GM19463 (cell line): ENCODE measurements around the gene LTBP1.

Source experiments
- ATAC-seq: cut with Tn5 transposase; IDR thresholded peaks from one replicate; pipeline ENCODE4 v1.9.1; 2021; ENCODE audit warnings: mild to moderate bottlenecking, moderate library complexity; ENCODE audit not compliant: unreplicated experiment

The LTBP1 gene

DNA sequence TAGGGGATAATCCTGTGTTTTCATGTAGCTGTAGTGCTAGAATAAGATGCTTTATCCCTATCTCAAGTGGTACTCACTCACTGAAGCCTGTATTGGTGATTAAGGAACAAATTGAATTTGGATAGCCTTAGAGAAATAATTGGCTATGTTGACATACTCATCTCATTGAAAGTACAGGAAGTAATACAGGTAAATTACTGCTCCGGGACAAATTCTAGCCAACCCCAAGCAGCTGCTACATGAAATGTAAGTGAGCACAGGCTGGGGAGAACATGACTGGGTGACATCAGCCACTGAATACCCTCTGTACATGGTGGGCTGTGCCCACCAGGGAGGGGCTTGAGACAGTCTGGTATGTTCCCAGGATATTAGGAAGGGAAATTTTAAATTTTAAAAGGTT, 341.3 kb downstream of the LTBP1 start:
- no peak for ATAC-seq

DNA sequence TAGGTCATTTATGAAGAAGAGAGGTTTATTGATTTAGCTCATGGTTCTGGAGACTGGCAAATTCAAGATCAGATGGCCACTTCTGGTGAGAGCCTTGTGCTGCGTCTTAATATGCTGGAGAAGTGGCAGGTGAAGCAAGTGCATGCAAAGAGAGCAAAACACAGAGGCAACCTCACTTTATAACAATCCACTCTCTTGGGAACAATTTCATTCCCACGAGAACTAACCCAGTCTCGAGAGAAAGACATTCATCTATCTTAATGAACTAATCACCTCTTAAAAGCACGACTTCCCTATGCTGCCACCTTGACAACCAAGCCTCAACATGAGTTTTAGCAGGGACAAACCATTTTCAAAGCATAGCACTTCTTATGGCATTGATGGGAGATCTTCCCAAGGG, 343.2 kb downstream of the LTBP1 start:
- ATAC-seq, result no peak

DNA sequence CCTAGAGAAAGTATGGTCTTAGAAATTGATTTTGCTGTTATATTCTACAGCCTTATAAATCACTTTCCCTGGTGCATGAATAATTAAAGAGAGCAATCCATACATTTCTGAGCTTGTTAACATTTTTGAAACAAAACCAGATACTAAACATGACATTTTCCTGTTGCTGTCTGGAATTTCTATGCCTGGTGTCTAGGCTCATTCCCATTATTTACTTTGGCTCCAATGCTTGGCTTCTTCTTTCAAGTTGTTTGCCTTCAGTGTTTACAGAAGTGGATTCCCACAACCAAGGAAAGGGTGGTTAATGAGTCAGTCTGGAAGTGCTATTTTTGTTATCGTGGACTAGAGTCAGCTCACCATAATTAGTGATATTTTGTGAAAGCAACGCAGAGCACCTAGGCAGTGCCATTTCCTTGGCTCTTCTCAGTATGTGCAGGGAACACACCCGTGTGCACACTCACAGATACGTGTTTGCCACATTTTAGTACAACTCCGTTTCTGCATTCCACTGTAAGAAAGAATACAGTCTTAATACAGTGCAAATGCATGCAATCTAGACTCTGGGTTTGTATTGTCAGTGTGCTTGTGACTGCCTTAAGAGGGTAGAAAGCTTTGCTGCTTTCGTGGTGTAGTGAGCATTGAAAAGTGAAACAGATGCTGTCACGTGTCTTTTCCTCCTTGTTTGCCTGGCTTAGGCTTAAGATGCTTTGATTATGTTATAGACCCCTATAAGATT, 344.7 kb downstream of the LTBP1 start:
- ATAC-seq, result no peak

DNA sequence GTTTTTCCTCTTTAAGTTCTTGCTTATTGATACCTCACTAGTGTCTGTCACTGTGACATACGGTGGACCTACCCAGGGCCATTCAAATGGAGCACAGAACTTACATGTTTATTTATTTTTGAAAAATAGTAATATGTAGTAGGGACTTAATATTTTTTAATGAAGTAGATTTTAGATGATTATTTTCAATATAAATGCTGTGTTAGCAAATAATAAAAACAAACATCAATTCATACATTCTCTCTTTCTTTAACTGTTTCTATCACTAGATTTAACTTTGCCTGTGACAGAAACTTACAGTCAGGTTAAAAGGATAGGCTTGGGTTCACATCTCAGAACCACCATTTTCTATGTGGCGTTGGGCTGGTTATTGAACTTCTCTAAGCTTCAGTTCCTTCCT, 345.3 kb downstream of the LTBP1 start:
- ATAC-seq, result no peak

DNA sequence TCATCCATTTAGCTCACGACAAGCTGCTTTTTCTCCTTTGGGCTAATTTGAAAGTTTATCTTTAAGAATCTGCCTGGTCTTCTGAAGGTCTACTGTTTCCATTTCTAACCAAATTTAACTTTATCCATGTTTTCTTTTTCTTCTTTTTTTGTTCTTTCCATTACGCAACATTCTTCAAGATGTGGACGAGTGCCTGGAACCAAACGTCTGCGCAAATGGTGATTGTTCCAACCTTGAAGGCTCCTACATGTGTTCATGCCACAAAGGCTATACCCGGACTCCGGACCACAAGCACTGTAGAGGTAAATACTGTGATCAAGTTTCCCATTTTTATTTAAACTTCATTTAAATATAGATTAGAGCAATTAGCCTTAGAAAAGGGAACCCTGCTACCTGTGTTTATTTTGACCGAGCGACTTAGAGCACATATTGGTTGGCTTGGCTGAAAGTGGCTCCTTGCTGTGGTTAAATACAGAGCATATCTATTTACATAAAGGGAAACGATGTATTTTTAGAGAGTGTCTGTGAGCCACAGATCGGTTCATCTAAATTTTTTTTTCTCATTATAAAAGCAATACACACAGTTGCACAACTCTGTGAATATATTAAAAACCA, 346.3 kb downstream of the LTBP1 start:
- ATAC-seq, result peak; percentile 47

DNA sequence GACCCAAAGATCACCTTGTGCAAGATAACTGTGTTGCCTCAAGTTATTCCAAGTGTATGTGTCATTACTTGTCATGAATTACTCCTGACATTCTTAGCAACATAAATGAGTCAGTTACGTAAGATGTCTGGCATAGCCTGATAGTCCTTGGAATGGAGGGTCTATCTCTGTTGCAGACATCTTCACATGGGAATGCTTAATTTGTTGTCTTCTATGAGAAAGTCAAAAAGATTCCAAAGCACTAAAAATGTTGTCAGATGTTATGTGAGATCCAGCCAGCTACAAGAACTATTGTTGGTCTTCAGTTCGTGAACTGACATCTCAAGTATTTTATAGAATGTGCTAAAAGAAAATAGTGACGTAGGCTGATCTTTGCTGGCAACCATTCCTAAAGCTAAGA, 351.5 kb downstream of the LTBP1 start:
- no peak for ATAC-seq

DNA sequence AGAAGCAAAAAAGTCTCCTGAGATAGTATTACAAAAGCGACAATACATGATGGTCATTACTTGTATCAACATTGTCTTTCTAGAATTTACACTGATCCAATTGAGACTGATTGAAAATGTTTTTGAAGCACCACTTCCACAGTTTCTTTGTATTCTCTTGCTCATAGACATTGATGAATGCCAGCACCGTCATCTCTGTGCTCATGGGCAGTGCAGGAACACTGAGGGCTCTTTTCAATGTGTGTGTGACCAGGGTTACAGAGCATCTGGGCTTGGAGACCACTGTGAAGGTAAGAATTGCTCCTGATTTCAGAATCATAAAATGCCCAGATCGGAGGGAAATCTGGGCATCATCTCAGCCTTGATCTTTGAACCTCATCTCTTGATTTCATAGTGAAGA, 354.6 kb downstream of the LTBP1 start:
- ATAC-seq, result no peak

DNA sequence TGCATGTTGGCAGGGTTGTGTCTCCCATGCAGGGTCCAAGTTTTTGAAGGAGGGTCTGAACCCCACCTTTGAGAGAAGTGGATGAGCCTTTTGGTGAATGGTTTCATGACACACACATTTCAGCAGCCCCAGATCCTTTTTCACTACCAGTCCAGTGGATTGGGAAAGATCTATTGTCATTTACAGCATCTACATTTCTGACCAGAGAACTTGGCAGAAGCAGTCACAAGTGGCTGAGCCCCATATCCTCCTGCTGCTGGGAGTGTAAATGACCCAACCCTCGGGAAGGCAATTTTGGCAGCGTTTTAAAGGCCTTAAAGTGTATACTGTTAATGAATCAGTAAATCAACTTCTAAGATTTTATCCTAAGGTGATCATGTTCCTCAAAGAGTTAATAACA, 355.6 kb downstream of the LTBP1 start:
- ATAC-seq, result no peak

DNA sequence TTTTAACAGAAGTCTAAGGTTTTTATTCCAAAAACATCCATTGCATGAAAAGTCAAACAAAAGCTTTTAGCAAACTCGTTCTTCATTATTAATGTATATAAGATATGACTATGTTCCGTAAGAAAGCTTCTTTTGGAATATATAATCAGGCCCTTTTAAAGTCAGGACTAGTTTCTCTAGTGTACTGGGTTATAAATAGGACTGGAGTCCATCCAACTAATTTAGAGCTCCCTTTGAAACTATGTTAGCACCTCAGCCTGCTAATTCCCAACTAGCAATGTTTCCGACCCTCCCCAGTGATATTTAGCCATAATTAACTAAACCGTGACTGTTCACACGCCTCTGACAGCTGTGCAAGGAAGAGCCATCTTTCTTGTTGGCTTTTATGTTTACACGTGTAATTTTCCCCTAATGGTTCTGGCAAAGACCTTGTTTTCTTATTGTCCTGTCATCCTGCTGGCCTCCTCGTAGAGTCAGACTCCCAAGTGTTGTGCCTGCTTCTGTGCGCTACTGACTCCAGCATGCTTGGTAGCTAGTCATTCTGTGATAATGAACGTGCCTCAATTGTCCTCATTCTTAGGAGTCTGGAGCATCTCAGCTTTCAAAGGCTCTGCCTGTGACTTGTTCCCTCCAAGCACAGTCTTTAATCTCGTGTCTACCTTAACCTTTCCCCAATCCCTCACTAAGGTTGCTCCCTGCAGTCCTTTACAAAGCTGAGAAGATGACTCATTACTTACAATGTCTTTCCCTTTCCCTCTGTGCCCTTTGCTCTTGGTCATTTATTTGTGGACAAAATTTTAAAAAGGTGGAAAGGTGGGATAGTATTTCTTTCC, 357.5 kb downstream of the LTBP1 start:
- ATAC-seq, result no peak

DNA sequence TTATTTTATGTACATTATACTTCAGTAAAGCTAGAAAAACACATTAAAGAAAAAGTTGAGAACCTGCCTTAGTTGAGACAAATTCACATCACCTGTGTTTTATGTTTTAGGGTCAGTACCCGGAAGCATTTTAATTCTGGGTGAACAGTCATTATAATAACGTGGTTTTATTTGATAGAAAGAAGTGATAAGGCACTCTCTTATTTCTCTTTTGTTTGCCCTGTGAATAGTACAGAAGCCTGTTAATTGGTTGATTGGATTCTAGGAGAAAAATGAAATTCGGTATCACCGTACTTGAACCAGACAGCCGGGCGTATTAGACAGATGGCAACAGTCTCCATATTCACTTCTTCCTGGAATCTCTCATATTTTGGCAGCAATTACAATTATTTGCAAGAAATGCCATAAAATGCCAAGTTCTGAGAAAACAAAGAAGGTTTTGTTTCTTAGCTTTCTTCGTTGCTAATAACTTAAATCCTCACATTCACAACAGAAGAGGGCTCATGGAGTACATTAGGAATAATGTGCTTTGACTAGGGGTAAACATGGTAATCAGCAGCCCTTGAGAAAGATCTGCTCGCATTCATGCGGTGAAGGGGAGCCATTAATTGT, 361.0 kb downstream of the LTBP1 start:
- no peak for ATAC-seq

DNA sequence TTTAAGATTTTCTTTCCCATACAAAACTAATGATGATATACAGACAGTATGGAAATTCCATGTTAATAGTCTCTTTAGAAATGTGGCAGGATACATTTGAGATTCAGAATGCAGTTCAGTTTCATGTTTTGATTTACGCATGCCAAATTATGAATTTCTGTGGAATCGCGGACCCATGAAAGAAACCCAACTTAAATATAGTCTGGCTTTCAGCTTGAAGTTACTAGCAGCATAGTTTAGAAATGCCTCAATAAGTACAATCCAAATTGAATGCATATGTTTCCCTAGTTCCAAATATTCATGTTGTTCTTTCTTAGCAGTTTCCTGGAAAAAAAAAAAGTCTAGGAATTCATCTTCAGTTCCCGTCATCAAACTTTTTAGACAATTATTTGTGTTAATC, 365.6 kb downstream of the LTBP1 start:
- no peak for ATAC-seq

DNA sequence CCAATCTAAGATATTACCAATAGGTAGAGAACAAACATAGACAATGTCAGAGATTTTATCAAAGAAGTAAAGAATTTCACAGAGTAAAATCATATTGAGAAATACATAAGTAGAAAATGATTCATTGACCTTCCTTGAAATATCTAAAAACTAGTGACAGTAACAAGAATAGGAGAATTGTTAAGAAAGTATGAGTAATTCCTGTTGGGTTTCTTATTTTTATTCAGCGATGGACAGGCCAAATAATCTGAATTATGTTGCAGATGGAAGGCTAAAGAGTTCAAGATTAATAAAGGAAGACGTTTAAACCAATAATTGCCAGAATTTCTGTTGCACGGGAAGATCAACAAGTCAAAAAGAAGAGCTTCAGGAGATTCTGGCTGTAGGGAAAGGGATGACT, 366.3 kb downstream of the LTBP1 start:
- no peak for ATAC-seq

DNA sequence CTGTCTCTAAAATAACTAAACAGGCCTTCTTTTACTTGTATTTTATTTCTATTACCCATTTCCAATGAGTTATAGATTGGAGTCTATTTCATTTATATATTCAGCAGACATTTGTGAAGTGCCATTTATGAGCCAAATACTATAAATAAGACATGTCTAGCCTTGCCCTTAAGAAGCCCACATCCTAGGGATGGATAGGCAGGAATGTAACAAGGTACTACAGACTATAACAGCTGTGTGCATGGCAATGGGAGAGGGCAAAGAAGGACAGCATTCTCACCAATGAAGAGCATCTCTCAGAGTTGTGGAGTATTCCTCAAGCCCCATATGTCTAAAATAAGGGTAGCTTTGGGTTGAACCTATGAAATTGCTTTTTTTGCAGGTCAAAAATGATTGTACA, 367.8 kb downstream of the LTBP1 start:
- no peak for ATAC-seq

DNA sequence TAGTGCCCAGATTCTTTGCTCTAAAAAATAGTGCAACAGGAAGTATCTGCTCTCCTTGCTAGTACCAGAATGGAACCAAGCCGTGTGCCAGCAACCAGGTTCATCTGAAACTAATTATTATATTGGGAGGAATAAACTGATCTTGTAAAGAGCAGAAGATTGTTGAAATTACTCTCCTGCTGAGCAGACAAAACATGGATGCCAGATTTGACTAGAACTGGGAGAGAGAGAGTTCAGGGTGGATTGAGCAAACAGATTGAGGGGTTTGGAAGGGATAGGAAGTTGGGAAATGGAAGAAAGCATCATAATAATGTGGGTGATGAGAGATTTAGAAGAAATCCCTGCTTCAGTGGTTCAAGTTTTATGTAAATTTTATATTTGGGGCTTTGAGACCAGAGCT, 369.6 kb downstream of the LTBP1 start:
- ATAC-seq, result no peak

DNA sequence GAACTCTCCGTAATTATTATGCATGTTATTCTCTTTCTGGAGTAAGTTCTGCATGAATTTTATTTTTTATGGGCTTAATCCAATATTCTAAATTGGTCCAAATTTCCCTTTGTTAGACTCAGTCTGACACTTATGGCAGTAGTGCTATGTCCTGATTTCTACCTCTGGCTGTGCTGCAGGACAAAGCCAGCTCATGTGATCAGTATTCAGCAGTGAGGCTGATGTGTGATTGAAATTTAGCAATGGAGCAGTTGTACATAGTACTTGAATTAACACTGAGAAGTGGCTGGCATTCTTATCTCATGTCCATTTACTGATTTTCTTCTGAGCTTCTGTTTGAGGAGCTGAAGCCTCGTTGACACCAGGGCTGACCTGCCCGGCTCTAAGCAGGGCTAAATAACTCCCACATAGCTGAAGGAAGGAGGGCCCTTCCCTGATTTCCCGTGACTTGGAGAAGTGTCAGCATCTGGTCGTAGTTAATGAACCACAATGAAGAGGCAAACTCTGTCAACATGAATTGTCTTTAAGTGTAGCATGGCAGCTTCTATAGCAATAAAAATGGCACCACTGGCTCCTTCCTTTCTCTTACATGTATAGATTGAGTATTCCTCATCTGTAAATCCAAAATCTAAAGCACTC, 370.7 kb downstream of the LTBP1 start:
- ATAC-seq, result no peak

DNA sequence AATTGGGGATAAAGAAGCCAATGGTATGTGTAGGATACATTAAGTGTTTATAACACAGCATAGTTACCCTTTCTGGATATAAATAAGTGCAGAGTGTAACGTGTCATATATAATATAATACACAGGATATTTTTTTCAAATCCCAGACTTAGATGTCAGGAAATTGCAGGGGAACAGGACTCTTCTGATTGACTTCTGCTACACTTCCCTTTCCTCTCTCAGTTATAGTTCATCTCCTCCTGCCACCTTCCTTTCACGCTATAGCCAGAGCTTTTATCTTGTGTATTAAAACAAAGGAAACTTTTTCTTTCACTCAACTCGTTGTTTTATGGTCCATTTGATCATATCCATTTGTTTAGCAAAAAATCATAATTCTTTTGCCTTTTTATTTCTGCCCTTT, 371.7 kb downstream of the LTBP1 start:
- no peak for ATAC-seq

DNA sequence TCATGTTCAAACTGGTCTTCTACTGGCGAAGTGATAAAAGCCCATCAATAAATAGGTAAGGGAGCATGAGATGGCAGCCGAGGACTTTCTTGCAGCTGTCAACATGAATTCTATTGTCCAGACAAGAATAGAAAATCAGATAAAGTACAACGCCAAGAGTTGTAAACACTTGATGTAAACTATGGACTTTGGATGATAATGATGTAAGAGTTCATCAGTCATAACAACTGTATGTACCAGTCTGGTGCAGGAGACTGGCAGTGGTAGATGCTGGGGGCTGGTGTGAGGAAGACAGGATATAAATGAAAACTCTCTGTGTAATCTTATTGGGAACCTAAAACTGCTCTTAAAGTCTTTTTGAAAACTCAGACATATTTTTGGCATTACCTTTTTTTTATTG, 373.8 kb downstream of the LTBP1 start:
- ATAC-seq, result no peak

DNA sequence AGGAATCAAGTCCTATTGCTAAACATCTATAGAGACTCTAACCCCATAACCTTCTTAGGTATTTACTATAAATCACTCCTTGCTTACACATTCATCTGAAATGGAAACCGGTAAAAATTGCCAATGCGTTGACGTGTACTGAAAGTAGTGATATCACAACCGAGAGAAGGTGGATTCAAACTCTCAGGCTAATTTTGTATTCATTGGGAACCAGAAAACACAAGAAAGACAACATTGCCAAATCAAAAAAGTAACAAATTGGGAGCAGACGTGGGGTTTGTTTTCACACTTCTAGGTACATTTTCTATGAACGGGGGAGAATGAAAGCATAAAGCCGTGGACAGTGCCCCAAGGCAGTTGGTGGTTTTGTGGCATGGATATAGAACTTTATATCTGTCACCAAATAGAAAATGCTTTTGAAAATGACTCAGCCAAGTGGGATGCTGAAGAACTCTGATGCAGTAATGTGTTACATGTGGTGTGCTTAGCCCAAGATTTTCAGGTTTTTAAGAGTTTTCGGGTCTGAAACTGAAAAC, 374.6 kb downstream of the LTBP1 start:
- ATAC-seq, result peak; percentile 67

DNA sequence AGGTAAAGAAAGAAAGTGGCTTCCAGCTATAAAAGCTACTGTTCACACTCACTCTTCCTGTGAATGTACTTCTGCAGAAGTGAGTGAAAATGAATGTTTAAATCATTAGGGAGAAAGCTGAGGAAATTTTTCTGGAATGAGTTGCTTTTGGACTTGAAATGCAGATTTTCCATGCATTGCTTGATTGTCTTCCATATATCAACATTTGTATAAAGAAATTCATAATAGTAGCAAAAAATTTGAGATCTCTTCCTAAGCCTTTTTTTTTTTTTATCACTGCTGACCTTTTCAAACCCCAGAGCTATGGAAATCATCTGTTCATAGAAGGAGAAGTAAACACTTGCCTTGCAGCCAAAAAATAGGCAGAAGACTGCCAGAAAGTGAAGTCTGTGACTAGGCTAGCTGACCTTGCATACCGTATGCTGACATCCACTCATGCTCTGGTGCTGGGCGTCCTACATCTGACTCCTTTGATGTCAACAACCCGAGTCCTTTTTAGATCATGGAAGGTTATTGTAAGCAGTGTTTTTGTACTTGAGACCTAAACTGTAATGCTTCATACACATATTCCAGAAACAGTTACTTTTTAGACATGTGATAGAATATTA, 375.2 kb downstream of the LTBP1 start:
- no peak for ATAC-seq

DNA sequence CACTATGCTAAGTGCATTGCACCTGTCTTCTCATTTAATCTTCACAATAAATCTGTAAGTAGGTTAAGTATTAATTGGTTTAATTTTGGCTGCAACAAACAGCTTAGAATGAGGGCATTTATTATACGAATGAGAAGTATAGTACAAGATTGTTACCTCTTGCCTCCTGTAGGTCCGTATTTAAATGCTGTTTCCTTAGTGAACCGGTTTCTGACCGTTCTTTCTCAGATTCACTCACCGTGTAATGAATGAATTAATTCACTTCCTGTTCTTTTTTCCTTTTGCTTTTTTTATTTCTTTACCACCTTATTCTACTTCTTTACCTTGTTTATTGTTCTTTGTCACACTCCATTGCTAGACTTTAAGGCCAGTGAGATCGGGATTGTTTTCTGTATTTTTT, 375.9 kb downstream of the LTBP1 start:
- ATAC-seq, result no peak
